WTC11 (cell line): ENCODE data around the gene USP49.

Experiments used
- CREB1 ChIP-seq: sonication (generic); formaldehyde crosslinking; IDR thresholded peaks from 2 replicates; pipeline ENCODE4 v1.8.0; 2023; ENCODE audit warnings: mild to moderate bottlenecking, missing genetic modification reagents
- CTCF ChIP-seq: fragments of 200-600 bp; IDR thresholded peaks from 2 replicates; pipeline ENCODE4 v1.8.0; 2022; ENCODE audit warnings: antibody characterized with exemption
- SP1 ChIP-seq: sonication (generic); formaldehyde crosslinking; conservative IDR thresholded peaks from 2 replicates; pipeline ENCODE4 v1.8.1; 2022; ENCODE audit warnings: missing genetic modification reagents
- ZNF219 ChIP-seq: sonication (generic); formaldehyde crosslinking; IDR thresholded peaks from 2 replicates; pipeline ENCODE4 v1.8.0; 2023; ENCODE audit warnings: missing genetic modification reagents, mild to moderate bottlenecking, borderline replicate concordance
- ZNF317 ChIP-seq: sonication (generic); formaldehyde crosslinking; IDR thresholded peaks from 2 replicates; pipeline ENCODE4 v1.8.1; 2023; ENCODE audit warnings: low read depth, mild to moderate bottlenecking, moderate library complexity, missing genetic modification reagents, borderline replicate concordance

GRCh38 chr6:41901882-41902519 lies 6.8 kb upstream of the USP49 start:
- no peak for TF ChIP-seq SP1 (CRISPR knock-in tag)
- no peak for TF ChIP-seq CTCF
- TF ChIP-seq CREB1 (CRISPR knock-in tag), result no peak
- TF ChIP-seq ZNF219, result no peak
- TF ChIP-seq ZNF317, result no peak
